ENCODE data around the gene KIAA1210.
A peak's percentile ranks its signal among the peaks of the same experiment; 100 is the strongest.

Gene KIAA1210

GRCh38 chrX:119155416-119156035 lies 27.9 kb upstream of the KIAA1210 start:
- no peak for DNase-seq (ENCODE audit: low read depth)
- no peak overlapping the region for H3K4me3 ChIP-seq (ENCODE audit: control insufficient read depth, low read depth, low read length)
- no peak for TF ChIP-seq CTCF (IDR thresholded peaks at IDR 0.05; ENCODE audit: control insufficient read depth, insufficient read depth, low read depth, low read length, missing control alignments)

- TF ChIP-seq CTCF (IDR thresholded peaks at IDR 0.05; ENCODE audit: control insufficient read depth, insufficient read depth, low read depth, low read length, missing control alignments): no peak
- H3K4me3 ChIP-seq (ENCODE audit: control insufficient read depth, low read depth, low read length): no peak overlapping the region
- no peak for DNase-seq (ENCODE audit: low read depth)
These were observed 23.4 kb upstream of the KIAA1210 start for GRCh38 chrX:119151051-119151380.

GRCh38 chrX:119150163-119151050 lies 22.8 kb upstream of the KIAA1210 start:
- H3K4me3 ChIP-seq (ENCODE audit: control insufficient read depth, low read depth, low read length): no peak overlapping the region
- TF ChIP-seq CTCF (IDR thresholded peaks at IDR 0.05; ENCODE audit: control insufficient read depth, insufficient read depth, low read depth, low read length, missing control alignments): no peak
- no peak for DNase-seq (ENCODE audit: low read depth)

GRCh38 chrX:119147486-119147885 lies 19.9 kb upstream of the KIAA1210 start:
- TF ChIP-seq CTCF (IDR thresholded peaks at IDR 0.05; ENCODE audit: control insufficient read depth, insufficient read depth, low read depth, low read length, missing control alignments): no peak
- no peak for DNase-seq (ENCODE audit: low read depth)
- no peak overlapping the region for H3K4me3 ChIP-seq (ENCODE audit: control insufficient read depth, low read depth, low read length)

- DNase-seq (ENCODE audit: low read depth): no peak
- H3K4me3 ChIP-seq (ENCODE audit: control insufficient read depth, low read depth, low read length): no peak overlapping the region
- TF ChIP-seq CTCF (IDR thresholded peaks at IDR 0.05; ENCODE audit: control insufficient read depth, insufficient read depth, low read depth, low read length, missing control alignments): peak; percentile 71
These were observed 17.6 kb upstream of the KIAA1210 start for GRCh38 chrX:119145241-119145653.

- no peak for DNase-seq (ENCODE audit: low read depth)
- no peak for TF ChIP-seq CTCF (IDR thresholded peaks at IDR 0.05; ENCODE audit: control insufficient read depth, insufficient read depth, low read depth, low read length, missing control alignments)
- no peak overlapping the region for H3K4me3 ChIP-seq (ENCODE audit: control insufficient read depth, low read depth, low read length)
These were observed 6.9 kb upstream of the KIAA1210 start for GRCh38 chrX:119134466-119134865.

All from AG09309 (cell line).